Activated B cell treated with CpG ODN at 0.5 μM for 24 hours (primary cell): ENCODE results near the gene TOMM22. TPM values are rescaled to one million over a fixed set of nuclear protein-coding genes. Genes with fewer than 3 reads are reported as not detected.
A peak's percentile ranks its signal among the peaks of the same experiment; 100 is the strongest.

Experiments used
- ATAC-seq: fragments of 200-7000 bp; cut with Tn5 transposase; one replicate; pipeline ENCODE4 v1.10.0; 2021; ENCODE audit warnings: low read depth, mild to moderate bottlenecking, moderate library complexity
- CTCF ChIA-PET: fragments of 350-600 bp; sonication (Branson Sonifier 250); formaldehyde crosslinking; loops from one replicate; lab custom pipeline; 2021; ENCODE audit warnings: antibody characterized with exemption; lab: Charles Lee
- POLR2A ChIA-PET: fragments of 350-600 bp; sonication (Branson Sonifier 250); formaldehyde crosslinking; loops from one replicate; lab custom pipeline; 2021; ENCODE audit warnings: antibody characterized with exemption; lab: Charles Lee
- DNase-seq: peaks from one replicate; pipeline ENCODE4 v3.0.0; 2022
- H3K27ac Mint-ChIP-seq: one replicate; pipeline ENCODE4 v1.8.0; 2020; ENCODE audit warnings: mixed read lengths
- H3K27me3 Mint-ChIP-seq: one replicate; pipeline ENCODE4 v1.8.0; 2021; ENCODE audit warnings: mixed read lengths
- H3K36me3 Mint-ChIP-seq: one replicate; pipeline ENCODE4 v1.8.0; 2021; ENCODE audit warnings: low read depth, mixed read lengths
- H3K4me1 Mint-ChIP-seq: one replicate; pipeline ENCODE4 v1.8.0; 2021; ENCODE audit warnings: mixed read lengths
- H3K4me3 Mint-ChIP-seq: one replicate; pipeline ENCODE4 v1.8.0; 2020; ENCODE audit warnings: mild to moderate bottlenecking, mixed read lengths
- H3K9me3 Mint-ChIP-seq: one replicate; pipeline ENCODE4 v1.8.0; 2020; ENCODE audit warnings: mixed read lengths
- intact Hi-C: fragments of 100-400 bp; cut with micrococcal nuclease; formaldehyde crosslinking; loops from one replicate; pipeline ENCODE4 v1.15.1; 2024
- total RNA-seq: library from RNA; stranded (reverse); gene quantifications from 2 replicates; pipeline ENCODE4 v1.2.3, GENCODE V29; 2022
- TF ChIP-seq, protein P1 (sequence below): fragments of 200-600 bp; IDR thresholded peaks from one replicate; pipeline ENCODE4 v1.8.0; 2022; ENCODE audit warnings: antibody characterized with exemption, mild to moderate bottlenecking

Gene TOMM22
- total RNA-seq, 1 donor from 2014 or later, result 99.4 TPM

DNA sequence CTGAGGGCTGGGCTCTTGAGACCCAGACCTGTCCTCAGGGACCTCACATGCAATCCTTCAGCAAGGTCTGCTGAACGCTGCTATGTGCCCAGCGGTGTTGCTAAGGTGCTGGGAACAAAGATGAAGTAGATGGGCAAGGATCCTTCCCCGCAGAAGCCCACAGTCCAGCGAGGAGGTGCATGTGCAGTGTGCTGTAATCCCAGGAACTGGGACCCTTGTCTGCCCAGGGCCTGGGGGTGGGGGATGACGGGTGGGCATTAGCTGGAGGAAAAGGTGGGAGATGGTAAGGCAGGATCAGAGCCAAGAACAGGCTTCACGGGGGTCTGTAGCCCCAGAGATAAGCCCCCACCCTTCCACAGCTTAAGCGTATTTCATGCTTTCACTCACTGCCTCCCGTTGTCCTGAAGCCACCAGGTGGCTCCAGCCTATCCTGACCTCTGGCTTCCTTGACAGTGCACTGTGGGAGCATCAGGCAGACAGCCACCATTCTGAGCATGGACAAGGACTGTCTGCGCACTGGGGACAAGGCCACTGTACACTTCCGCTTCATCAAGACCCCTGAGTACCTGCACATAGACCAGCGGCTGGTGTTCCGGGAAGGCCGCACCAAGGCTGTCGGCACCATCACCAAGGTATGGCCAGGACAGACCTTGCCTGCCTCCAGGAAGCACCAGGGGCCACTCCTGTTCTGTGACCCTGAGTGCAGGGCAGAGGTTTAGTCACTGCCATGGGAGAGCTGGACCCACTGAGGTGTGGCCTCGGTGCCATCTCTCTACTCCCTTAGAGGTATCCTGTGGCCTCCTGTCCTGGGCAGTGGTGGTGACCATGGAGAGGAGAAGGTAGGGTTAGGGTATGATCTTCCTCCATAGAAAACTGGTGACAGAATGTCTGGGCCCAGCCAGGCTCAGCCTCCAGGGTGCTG, 46.0 kb downstream of the TOMM22 start:
- Mint-ChIP-seq H3K27ac (no peak overlapping the region), H3K9me3 (no peaks in the 10 kb centered on the region), H3K27me3 (no peaks in the 10 kb centered on the region), H3K36me3 (peaks cover 96% of the 10 kb centered on the region), H3K4me3 (no peak overlapping the region), H3K4me1 (no peaks in the 10 kb centered on the region)
- TF ChIP-seq, protein P1, sequence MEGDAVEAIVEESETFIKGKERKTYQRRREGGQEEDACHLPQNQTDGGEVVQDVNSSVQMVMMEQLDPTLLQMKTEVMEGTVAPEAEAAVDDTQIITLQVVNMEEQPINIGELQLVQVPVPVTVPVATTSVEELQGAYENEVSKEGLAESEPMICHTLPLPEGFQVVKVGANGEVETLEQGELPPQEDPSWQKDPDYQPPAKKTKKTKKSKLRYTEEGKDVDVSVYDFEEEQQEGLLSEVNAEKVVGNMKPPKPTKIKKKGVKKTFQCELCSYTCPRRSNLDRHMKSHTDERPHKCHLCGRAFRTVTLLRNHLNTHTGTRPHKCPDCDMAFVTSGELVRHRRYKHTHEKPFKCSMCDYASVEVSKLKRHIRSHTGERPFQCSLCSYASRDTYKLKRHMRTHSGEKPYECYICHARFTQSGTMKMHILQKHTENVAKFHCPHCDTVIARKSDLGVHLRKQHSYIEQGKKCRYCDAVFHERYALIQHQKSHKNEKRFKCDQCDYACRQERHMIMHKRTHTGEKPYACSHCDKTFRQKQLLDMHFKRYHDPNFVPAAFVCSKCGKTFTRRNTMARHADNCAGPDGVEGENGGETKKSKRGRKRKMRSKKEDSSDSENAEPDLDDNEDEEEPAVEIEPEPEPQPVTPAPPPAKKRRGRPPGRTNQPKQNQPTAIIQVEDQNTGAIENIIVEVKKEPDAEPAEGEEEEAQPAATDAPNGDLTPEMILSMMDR, result no peak
- no peak for ATAC-seq
- intact Hi-C loops, result no loop called here
- CTCF ChIA-PET, result no interaction called here
- DNase-seq, result no peak
- POLR2A ChIA-PET, result interaction anchor here (0.6 kb wide), 1 partner anchor 1800 kb away, joined by 5 read pairs; no protein-coding TSS in a partner anchor

DNA sequence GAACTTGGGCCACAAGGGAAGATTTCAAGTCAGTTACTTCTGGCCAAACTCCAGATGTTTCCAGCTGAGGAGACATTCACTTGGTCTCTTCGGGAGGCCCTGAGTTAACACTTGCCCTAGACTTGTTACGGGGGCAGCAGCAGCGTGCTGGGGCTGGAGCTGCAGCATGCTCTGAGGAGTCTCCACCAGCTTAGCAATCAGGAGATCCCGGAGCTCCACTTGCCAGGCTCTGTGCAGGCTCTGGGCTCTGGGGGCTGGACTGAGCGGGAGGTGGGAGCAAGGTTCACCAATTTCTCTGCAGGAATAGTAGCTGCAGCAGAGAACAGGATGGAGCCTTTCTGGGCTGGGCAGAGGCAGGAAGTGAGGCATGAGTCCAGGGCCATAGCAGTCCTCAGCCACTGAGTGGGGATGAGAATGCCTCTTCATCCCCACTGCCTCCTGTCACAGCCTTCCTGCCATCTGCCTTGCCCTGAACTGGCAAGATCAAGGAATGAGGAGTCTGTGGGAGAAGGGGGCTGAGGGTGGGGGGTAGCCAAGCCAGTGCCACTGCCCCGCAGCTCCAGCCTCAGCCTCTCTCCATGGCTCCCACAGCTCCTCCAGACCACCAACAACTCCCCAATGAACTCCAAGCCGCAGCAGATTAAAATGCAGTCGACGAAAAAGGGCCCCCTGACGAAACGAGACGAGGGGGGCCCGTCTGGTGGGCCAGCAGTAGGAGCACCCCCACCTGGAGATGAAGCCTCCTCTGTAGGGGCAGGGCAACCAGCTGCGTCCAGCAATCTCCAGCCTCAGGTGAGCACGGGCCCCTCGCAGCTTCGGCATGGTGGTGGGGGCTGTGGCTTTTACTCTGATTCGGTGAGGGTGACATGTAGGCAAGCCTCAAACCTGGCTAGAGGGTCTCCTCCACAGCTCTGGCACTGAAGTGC, 47.4 kb downstream of the TOMM22 start:
- Mint-ChIP-seq H3K36me3 (peaks cover 95% of the 10 kb centered on the region), H3K27me3 (no peaks in the 10 kb centered on the region), H3K9me3 (no peaks in the 10 kb centered on the region), H3K4me3 (no peak overlapping the region), H3K27ac (peak overlapping the region; percentile 30), H3K4me1 (peaks cover 10% of the 10 kb centered on the region)
- ChIA-PET CTCF (interaction anchor here (0.7 kb wide), 1 partner anchor 37 kb away, joined by 3 read pairs; no protein-coding TSS in a partner anchor), POLR2A (interaction anchor here (1.1 kb wide), 1 partner anchor 25 kb away, joined by 3 read pairs; no protein-coding TSS in a partner anchor)
- ATAC-seq (no peak), DNase-seq (no peak)
- TF ChIP-seq, protein P1, result no peak
- intact Hi-C loops, result no loop called here

DNA sequence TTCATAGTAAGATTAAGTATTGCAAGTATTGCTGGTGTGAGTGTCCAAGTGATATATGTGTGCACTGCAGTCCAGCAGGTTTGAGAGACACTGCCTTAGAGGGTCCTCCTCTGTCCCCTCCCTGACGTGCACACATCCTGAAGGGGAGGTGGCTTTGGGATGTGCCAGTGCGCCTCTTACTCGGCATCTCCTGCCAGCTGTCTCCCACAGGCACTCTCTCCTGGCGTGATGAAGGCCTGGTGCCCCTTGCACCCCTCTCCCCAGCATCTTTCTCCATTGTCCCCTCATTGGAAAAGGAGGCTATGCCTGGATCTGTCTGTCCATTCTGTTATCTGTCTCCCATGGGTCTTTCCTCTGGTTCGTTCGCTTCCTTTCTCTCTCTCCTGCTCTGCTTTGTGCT, 48.2 kb downstream of the TOMM22 start:
- POLR2A ChIA-PET, result interaction anchor here (1.1 kb wide), 1 partner anchor 25 kb away, joined by 3 read pairs; no protein-coding TSS in a partner anchor
- Mint-ChIP-seq H3K36me3 (peaks cover 95% of the 10 kb centered on the region), H3K4me1 (peaks cover 11% of the 10 kb centered on the region)

DNA sequence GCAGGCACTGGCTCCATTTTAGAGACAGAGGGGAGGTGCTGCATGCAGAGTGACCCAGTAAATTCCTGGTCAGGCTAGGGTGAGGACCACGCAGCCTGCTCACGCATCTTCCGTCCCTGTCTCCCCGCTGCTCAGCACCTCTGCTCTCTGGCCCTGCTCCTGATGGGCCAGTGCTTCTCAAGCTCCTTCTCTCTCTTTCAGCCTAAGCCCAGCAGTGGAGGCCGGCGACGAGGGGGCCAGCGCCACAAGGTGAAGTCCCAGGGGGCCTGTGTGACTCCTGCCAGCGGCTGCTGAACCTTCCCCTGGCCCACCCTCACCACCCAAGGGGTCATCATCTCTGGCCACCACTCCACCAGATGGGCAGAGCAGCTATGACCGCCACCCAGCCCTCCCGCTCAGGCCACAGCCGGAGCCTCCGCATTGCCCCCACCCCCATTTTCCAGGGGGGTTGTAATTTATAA, 48.7 kb downstream of the TOMM22 start:
- Mint-ChIP-seq H3K27ac (no peak overlapping the region), H3K9me3 (no peaks in the 10 kb centered on the region), H3K27me3 (no peaks in the 10 kb centered on the region), H3K4me3 (no peak overlapping the region), H3K36me3 (peaks cover 94% of the 10 kb centered on the region), H3K4me1 (peaks cover 15% of the 10 kb centered on the region)
- ChIA-PET POLR2A (no interaction called here), CTCF (no interaction called here)
- DNase-seq (no peak), ATAC-seq (no peak)
- intact Hi-C loops, result no loop called here
- TF ChIP-seq, protein P1, result no peak

More for the DNA sequence above, 48.2 kb downstream of the TOMM22 start:
- TF ChIP-seq, protein P1, result no peak
- Mint-ChIP-seq H3K27me3 (no peaks in the 10 kb centered on the region), H3K4me3 (no peak overlapping the region), H3K27ac (no peak overlapping the region), H3K9me3 (no peaks in the 10 kb centered on the region)
- ATAC-seq (no peak), DNase-seq (no peak)
- intact Hi-C loops, result no loop called here
- CTCF ChIA-PET, result interaction anchor here (0.7 kb wide), 1 partner anchor 36 kb away, joined by 3 read pairs; no protein-coding TSS in a partner anchor
